ENCODE data around the gene GNG11. TPM values are rescaled to one million over a fixed set of nuclear protein-coding genes. Genes with fewer than 3 reads are reported as not detected.

GNG11 gene
- total and polyA plus RNA-seq, 2 experiments from 2014 or later, result 1.6 to 6.3 TPM

DNA sequence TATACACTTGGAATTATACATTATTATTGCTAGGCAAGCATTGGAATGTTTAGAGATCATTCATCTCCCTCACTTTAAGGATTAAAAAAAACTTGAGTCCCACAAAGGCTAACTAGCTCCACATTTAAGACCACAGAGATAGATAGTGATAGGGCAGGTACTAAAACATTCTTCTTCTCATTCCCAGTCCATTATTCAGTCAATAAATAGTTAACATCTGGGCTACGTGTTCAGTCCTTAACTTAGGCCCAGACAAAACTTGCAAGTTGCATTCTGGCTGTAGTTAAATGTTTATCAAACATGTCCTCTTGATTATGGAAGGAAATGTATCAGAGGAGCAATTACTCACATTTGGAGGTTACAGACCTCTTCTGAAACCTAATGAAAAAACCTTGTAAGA, 2.4 kb downstream of the GNG11 start (continued):
- TF ChIP-seq, protein P1, sequence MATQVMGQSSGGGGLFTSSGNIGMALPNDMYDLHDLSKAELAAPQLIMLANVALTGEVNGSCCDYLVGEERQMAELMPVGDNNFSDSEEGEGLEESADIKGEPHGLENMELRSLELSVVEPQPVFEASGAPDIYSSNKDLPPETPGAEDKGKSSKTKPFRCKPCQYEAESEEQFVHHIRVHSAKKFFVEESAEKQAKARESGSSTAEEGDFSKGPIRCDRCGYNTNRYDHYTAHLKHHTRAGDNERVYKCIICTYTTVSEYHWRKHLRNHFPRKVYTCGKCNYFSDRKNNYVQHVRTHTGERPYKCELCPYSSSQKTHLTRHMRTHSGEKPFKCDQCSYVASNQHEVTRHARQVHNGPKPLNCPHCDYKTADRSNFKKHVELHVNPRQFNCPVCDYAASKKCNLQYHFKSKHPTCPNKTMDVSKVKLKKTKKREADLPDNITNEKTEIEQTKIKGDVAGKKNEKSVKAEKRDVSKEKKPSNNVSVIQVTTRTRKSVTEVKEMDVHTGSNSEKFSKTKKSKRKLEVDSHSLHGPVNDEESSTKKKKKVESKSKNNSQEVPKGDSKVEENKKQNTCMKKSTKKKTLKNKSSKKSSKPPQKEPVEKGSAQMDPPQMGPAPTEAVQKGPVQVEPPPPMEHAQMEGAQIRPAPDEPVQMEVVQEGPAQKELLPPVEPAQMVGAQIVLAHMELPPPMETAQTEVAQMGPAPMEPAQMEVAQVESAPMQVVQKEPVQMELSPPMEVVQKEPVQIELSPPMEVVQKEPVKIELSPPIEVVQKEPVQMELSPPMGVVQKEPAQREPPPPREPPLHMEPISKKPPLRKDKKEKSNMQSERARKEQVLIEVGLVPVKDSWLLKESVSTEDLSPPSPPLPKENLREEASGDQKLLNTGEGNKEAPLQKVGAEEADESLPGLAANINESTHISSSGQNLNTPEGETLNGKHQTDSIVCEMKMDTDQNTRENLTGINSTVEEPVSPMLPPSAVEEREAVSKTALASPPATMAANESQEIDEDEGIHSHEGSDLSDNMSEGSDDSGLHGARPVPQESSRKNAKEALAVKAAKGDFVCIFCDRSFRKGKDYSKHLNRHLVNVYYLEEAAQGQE (IDR thresholded peaks at IDR 0.05; ENCODE audit: unreplicated experiment), result no peak
- no peak for TF ChIP-seq EZH2phosphoT487 (IDR thresholded peaks at IDR 0.05; ENCODE audit: unreplicated experiment)
- TF ChIP-seq, protein P2, sequence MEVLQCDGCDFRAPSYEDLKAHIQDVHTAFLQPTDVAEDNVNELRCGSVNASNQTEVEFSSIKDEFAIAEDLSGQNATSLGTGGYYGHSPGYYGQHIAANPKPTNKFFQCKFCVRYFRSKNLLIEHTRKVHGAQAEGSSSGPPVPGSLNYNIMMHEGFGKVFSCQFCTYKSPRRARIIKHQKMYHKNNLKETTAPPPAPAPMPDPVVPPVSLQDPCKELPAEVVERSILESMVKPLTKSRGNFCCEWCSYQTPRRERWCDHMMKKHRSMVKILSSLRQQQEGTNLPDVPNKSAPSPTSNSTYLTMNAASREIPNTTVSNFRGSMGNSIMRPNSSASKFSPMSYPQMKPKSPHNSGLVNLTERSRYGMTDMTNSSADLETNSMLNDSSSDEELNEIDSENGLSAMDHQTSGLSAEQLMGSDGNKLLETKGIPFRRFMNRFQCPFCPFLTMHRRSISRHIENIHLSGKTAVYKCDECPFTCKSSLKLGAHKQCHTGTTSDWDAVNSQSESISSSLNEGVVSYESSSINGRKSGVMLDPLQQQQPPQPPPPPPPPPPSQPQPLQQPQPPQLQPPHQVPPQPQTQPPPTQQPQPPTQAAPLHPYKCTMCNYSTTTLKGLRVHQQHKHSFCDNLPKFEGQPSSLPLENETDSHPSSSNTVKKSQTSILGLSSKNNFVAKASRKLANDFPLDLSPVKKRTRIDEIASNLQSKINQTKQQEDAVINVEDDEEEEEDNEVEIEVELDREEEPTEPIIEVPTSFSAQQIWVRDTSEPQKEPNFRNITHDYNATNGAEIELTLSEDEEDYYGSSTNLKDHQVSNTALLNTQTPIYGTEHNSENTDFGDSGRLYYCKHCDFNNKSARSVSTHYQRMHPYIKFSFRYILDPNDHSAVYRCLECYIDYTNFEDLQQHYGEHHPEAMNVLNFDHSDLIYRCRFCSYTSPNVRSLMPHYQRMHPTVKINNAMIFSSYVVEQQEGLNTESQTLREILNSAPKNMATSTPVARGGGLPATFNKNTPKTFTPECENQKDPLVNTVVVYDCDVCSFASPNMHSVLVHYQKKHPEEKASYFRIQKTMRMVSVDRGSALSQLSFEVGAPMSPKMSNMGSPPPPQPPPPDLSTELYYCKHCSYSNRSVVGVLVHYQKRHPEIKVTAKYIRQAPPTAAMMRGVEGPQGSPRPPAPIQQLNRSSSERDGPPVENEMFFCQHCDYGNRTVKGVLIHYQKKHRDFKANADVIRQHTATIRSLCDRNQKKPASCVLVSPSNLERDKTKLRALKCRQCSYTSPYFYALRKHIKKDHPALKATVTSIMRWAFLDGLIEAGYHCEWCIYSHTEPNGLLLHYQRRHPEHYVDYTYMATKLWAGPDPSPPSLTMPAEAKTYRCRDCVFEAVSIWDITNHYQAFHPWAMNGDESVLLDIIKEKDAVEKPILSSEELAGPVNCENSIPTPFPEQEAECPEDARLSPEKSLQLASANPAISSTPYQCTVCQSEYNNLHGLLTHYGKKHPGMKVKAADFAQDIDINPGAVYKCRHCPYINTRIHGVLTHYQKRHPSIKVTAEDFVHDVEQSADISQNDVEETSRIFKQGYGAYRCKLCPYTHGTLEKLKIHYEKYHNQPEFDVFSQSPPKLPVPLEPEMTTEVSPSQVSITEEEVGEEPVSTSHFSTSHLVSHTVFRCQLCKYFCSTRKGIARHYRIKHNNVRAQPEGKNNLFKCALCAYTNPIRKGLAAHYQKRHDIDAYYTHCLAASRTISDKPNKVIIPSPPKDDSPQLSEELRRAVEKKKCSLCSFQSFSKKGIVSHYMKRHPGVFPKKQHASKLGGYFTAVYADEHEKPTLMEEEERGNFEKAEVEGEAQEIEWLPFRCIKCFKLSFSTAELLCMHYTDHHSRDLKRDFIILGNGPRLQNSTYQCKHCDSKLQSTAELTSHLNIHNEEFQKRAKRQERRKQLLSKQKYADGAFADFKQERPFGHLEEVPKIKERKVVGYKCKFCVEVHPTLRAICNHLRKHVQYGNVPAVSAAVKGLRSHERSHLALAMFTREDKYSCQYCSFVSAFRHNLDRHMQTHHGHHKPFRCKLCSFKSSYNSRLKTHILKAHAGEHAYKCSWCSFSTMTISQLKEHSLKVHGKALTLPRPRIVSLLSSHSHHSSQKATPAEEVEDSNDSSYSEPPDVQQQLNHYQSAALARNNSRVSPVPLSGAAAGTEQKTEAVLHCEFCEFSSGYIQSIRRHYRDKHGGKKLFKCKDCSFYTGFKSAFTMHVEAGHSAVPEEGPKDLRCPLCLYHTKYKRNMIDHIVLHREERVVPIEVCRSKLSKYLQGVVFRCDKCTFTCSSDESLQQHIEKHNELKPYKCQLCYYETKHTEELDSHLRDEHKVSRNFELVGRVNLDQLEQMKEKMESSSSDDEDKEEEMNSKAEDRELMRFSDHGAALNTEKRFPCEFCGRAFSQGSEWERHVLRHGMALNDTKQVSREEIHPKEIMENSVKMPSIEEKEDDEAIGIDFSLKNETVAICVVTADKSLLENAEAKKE (CRISPR knock-in tag; IDR thresholded peaks at IDR 0.05), result no peak

DNA sequence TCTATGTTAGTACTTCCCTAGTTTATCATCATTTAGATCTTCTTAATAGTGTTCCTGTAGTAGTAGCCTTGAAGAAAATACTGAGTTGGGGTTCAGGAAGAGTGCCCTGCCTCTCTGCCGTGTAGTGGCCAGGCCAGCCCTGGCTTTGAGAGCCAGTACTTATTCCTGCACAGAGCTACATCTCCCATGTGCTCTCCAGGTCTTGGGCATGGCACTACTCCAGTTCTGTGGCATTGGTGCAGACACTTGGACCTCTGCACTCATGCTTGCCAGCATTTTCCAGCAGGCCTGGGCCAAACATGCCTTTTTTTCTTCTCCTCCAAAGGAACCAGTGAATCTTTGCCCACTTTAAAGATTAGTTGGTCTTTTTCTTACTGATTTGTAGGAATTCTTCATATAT, 5.3 kb downstream of the GNG11 start:
- H3K27ac ChIP-seq (ENCODE audit: low read depth), result no peak overlapping the region
- ATAC-seq, result no peak
- TF ChIP-seq POLR2AphosphoS5 (IDR thresholded peaks at IDR 0.05; ENCODE audit: low read depth), result no peak
- TF ChIP-seq EZH2phosphoT487 (IDR thresholded peaks at IDR 0.05; ENCODE audit: unreplicated experiment), result no peak
- TF ChIP-seq, protein P1 (IDR thresholded peaks at IDR 0.05; ENCODE audit: unreplicated experiment), result no peak
- no peak for TF ChIP-seq ETS1 (IDR thresholded peaks at IDR 0.05)
- TF ChIP-seq CREB1 (CRISPR knock-in tag; IDR thresholded peaks at IDR 0.05; ENCODE audit: low read depth), result no peak
- TF ChIP-seq ZNF331 (CRISPR knock-in tag; IDR thresholded peaks at IDR 0.05; ENCODE audit: low read depth), result no peak
- no peak for TF ChIP-seq JUNB (IDR thresholded peaks at IDR 0.05; ENCODE audit: unreplicated experiment)

More for the DNA sequence above, 5.3 kb downstream of the GNG11 start:
- Mint-ChIP-seq H3K4me3 (no peak overlapping the region), H3K27me3 (ENCODE audit: insufficient read depth, low read depth, poor library complexity) (no peaks in the 10 kb centered on the region), H3K4me1 (no peaks in the 10 kb centered on the region), H3K36me3 (ENCODE audit: low read depth) (no peaks in the 10 kb centered on the region), H3K27ac (no peak overlapping the region), H3K9me3 (no peaks in the 10 kb centered on the region)
- H3K27me3 ChIP-seq (ENCODE audit: insufficient read depth), result peaks cover 6% of the 10 kb centered on the region; the same call in 1 of the 2 replicates
- no peaks in the 10 kb centered on the region for H4K20me1 ChIP-seq (replicated peaks; ENCODE audit: insufficient read depth)
- no peak overlapping the region for H2AFZ ChIP-seq
- H3K4me3 ChIP-seq, result no peak overlapping the region
- H3K79me2 ChIP-seq (replicated peaks; ENCODE audit: insufficient read depth), result no peaks in the 10 kb centered on the region
- H3K36me3 ChIP-seq (ENCODE audit: insufficient read depth), result no peaks in the 10 kb centered on the region
- no peak overlapping the region for H3K4me2 ChIP-seq
- peaks cover 9% of the 10 kb centered on the region; the same call in 1 of the 2 replicates for H3K4me1 ChIP-seq (ENCODE audit: insufficient read depth)
- H3F3A ChIP-seq (replicated peaks; ENCODE audit: low read depth), result no peaks in the 10 kb centered on the region
- DNase-seq (ENCODE audit: low spot score), result no peak
- no peaks in the 10 kb centered on the region for H3K9me2 ChIP-seq (ENCODE audit: insufficient read depth)

Data from GM23338 (cell line).